Choroid plexus epithelial cell (primary cell): ENCODE data around the gene MEX3B.

ENCODE experiments used
- DNase-seq: peaks from one replicate; pipeline ENCODE4 v3.0.0-alpha.2; 2010; ENCODE audit warnings: low read depth
- H3K4me3 ChIP-seq: 2 replicates; pipeline ENCODE4 v1.5.1; 2011; ENCODE audit warnings: low read depth, mild to moderate bottlenecking, control low read depth, low read length, moderate library complexity
- TF ChIP-seq, protein P1 (sequence below): conservative IDR thresholded peaks from 2 replicates; pipeline ENCODE4 v1.5.1; 2011; ENCODE audit warnings: low read depth, mild to moderate bottlenecking, control low read depth, inconsistent platforms, low read length, moderate library complexity

Gene MEX3B

DNA sequence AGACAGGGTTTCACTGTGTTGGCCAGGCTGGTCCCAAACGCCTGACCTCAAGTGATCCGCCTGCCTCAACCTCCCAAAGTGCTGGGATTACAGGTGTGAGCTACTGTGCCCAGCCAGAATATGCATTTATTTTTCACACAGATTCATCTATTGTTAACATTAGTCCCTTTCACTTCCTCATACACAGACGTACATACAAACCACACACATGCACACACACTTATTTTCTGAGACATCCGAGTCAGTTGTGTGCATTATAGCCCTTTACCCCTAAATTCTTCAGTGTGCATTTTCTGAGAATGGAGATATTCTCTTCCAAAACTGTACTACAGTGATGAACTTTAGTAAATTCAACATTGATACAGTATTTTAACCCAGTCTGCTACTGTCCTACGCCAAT lies 15.0 kb upstream of the MEX3B start:
- no peak for DNase-seq
- TF ChIP-seq, protein P1, sequence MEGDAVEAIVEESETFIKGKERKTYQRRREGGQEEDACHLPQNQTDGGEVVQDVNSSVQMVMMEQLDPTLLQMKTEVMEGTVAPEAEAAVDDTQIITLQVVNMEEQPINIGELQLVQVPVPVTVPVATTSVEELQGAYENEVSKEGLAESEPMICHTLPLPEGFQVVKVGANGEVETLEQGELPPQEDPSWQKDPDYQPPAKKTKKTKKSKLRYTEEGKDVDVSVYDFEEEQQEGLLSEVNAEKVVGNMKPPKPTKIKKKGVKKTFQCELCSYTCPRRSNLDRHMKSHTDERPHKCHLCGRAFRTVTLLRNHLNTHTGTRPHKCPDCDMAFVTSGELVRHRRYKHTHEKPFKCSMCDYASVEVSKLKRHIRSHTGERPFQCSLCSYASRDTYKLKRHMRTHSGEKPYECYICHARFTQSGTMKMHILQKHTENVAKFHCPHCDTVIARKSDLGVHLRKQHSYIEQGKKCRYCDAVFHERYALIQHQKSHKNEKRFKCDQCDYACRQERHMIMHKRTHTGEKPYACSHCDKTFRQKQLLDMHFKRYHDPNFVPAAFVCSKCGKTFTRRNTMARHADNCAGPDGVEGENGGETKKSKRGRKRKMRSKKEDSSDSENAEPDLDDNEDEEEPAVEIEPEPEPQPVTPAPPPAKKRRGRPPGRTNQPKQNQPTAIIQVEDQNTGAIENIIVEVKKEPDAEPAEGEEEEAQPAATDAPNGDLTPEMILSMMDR = no peak
- no peak overlapping the region for H3K4me3 ChIP-seq

DNA sequence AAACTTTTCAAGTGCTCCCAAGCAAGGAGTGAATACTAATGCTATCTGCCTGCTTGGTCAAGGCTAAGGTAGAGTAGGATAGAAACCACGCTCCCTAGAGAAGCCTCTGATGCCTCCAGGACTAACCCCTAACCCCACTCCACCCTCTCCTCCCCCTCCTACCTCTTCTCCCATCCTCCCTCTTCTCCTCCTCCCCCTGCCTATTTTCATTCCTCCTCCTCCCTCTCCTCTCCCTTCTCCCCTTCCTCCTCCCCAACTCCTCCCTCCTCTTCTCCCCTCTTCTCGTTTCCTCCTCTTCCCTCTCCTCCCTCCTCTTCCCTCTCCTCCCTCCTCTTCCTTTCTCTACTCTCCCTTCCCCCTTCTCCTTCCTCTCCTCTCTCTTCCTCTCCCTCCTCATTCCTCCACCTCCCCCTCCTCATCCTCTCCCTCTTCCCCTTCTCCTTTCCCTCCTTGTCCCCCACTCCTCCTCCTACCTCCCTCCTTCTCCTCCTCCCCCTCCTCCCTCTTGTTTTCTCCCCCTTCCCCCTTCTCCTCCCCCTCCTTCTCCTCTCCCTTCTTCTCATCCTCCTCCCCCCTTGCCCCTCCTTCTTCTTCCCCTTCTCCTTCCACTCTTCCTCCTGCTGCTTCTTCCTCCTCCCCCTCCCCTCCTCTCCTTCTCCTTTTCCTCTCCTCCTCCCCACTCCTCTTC lies 12.8 kb upstream of the MEX3B start:
- no peak overlapping the region for H3K4me3 ChIP-seq
- TF ChIP-seq, protein P1 = no peak
- no peak for DNase-seq

DNA sequence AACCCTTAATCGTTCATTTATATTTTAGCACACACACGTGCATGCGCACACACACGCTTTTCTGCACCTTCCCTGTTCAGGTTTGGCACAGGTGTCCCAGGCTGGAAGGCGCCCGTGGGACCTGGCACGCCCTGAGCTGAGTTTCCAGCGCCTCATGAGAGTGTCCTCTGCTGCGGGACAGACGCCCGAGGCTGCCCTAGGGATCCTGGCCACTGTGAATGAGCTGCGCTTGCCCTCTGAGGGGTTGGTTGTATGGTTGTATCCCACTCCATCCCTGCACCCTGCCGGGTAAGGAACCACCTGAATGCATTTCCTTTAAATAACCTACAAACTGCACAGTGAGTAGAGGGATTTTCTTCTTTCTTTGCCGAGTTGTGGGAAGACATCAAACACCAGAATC lies 12.2 kb upstream of the MEX3B start:
- TF ChIP-seq, protein P1 = no peak
- no peak overlapping the region for H3K4me3 ChIP-seq
- DNase-seq = no peak

DNA sequence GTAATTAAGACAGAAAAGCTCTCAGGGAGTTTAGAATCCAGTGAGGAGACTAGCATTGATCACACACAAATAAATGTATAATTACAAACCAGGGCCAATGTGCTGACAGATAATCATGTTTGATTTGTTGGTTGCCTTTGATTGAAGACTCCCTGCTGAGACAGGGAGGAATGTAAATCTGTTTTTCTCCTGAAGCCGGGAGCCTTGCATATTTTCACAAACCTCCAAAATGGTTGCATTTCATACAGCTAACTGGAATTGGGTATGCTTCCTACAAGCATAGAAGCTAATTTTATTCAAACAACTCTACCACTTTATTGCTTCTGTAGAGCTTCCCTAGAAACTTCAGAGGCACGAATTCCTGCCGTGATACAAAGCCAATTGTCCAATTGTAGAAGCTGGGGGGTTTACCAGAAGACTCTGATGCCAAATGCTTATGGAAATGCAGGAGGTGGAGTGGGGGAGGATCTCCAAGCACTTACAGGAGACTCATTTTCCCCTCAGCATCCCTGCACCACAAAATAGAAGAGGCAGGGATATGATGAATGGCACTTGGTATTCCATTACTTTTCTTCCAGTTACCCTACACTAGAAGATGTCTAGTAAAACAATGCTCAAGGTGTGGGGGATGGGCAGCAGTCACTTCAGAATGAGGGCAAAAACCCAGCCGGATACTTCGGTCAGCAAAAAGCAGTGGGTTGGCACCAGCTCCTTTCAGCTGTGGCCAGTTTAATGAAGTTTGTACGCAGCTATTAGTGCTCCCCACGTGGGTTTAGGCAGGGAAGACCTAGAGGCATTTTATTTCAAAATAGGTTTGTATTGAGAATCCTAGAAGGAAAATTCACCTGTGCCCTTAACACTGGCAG lies 11.4 kb upstream of the MEX3B start:
- TF ChIP-seq, protein P1 = no peak
- no peak for DNase-seq
- H3K4me3 ChIP-seq = no peak overlapping the region

- no peak overlapping the region for H3K4me3 ChIP-seq
- DNase-seq = no peak
- TF ChIP-seq, protein P1 = no peak
Measured at GRCh38 chr15:82052751-82053150, 6.9 kb upstream of the MEX3B start.

DNA sequence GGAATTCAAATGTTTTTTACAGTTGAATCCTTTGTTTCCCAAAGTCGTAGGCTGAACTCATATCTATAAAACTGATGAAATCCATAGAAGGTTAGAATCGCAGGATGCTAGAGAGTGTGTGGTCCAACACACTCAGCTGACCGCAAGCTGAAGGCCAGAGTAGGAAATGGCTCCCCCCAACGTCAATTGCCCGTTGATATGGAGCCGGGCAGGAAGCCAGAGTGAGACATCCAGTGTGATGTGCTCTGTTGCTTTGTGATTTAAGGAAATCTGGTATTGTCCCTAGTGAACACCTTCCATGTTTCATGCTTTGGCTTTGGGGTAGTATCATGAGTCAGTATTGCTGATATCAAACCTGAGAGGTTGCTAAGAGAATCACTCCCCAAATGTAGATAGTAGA lies 5.8 kb upstream of the MEX3B start:
- TF ChIP-seq, protein P1 = no peak
- no peak overlapping the region for H3K4me3 ChIP-seq
- peak; percentile 20 for DNase-seq

- TF ChIP-seq, protein P1 = no peak
- H3K4me3 ChIP-seq = no peak overlapping the region
- DNase-seq = no peak
Measured at GRCh38 chr15:82048811-82049210, 3.0 kb upstream of the MEX3B start.
